Measurements from ENCODE around the gene MOCS2.

DNA sequence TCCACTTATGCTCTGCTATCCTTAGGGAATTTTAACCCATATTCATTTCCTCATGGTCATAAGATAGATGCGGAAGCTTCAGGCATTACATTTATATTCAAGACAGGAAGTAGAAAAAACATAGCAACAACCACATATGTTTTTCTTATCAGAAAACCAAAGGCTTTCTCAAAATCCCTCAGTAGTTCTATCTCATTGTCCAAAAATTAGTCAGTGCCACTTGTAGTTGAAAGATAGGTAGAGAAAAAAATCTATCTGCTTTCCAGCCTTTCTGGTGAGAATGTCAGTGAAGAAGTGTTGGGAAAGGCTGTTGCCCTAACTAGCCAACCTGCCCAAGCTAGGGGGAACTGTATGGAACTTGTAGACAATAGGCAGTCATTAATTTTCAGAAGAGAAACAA, 23.5 kb upstream of the MOCS2 start:
- TF ChIP-seq CBX2 (IDR thresholded peaks at IDR 0.05; ENCODE audit: borderline replicate concordance, low read depth), result no peak
- no peak for TF ChIP-seq RAD21 (conservative IDR thresholded peaks at IDR 0.05 in 1 of 2, IDR thresholded peaks at IDR 0.05 in 1 of 2)
- TF ChIP-seq NFE2L2 (conservative IDR thresholded peaks at IDR 0.05; ENCODE audit: low read length), result no peak
- TF ChIP-seq, protein P1, sequence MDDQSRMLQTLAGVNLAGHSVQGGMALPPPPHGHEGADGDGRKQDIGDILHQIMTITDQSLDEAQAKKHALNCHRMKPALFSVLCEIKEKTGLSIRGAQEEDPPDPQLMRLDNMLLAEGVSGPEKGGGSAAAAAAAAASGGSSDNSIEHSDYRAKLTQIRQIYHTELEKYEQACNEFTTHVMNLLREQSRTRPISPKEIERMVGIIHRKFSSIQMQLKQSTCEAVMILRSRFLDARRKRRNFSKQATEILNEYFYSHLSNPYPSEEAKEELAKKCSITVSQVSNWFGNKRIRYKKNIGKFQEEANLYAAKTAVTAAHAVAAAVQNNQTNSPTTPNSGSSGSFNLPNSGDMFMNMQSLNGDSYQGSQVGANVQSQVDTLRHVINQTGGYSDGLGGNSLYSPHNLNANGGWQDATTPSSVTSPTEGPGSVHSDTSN (IDR thresholded peaks at IDR 0.05), result no peak
- no peak for TF ChIP-seq CEBPB (IDR thresholded peaks at IDR 0.05)
- no peak for TF ChIP-seq CTCF (IDR thresholded peaks at IDR 0.05)
- TF ChIP-seq NR3C1 (IDR thresholded peaks at IDR 0.05), result no peak
- no peak for TF ChIP-seq EP300 (IDR thresholded peaks at IDR 0.05)
- TF ChIP-seq USF2 (IDR thresholded peaks at IDR 0.05), result no peak
- TF ChIP-seq MAFK (IDR thresholded peaks at IDR 0.05; ENCODE audit: partially characterized antibody), result no peak
- TF ChIP-seq SMC3 (IDR thresholded peaks at IDR 0.05), result no peak

Measured in A549 (cell line).